ENCODE measurements around the gene ATP8A2. TPM values are rescaled to one million over a fixed set of nuclear protein-coding genes. Genes with fewer than 3 reads are reported as not detected.

Gene ATP8A2
- total RNA-seq, 1 donor from 2014 or later, result 0.13 TPM

- no peak for DNase-seq (ENCODE audit: low read depth in 2 of 2)
These were observed 638.9 kb downstream of the ATP8A2 start for GRCh38 chr13:26010487-26011207.

- no peak for DNase-seq (ENCODE audit: low read depth in 2 of 2)
These were observed 639.4 kb downstream of the ATP8A2 start for GRCh38 chr13:26011208-26011573.

- peak in 1 of 2 donors; percentile 17 for DNase-seq (ENCODE audit: low read depth in 2 of 2)
These were observed 640.4 kb downstream of the ATP8A2 start for GRCh38 chr13:26011996-26012821.

GRCh38 chr13:26012995-26013394 lies 641.2 kb downstream of the ATP8A2 start:
- no peak for DNase-seq (ENCODE audit: low read depth in 2 of 2)

GRCh38 chr13:26015271-26016125 lies 643.7 kb downstream of the ATP8A2 start:
- DNase-seq (ENCODE audit: low read depth in 2 of 2), result peak in 1 of 2 donors; percentile 35

GRCh38 chr13:26016189-26016588 lies 644.4 kb downstream of the ATP8A2 start:
- no peak for DNase-seq (ENCODE audit: low read depth in 2 of 2)

- no peak for DNase-seq (ENCODE audit: low read depth in 2 of 2)
These were observed 645.6 kb downstream of the ATP8A2 start for GRCh38 chr13:26017196-26017921.

GRCh38 chr13:26017932-26018665 lies 646.3 kb downstream of the ATP8A2 start:
- DNase-seq (ENCODE audit: low read depth in 2 of 2), result peak in 1 of 2 donors; percentile 55

- peak in 1 of 2 donors; percentile 22 for DNase-seq (ENCODE audit: low read depth in 2 of 2)
These were observed 647.5 kb downstream of the ATP8A2 start for GRCh38 chr13:26019251-26019650.

GRCh38 chr13:26019881-26020870 lies 648.4 kb downstream of the ATP8A2 start:
- peak in 1 of 2 donors; percentile 82 for DNase-seq (ENCODE audit: low read depth in 2 of 2)

GRCh38 chr13:26020891-26021290 lies 649.1 kb downstream of the ATP8A2 start:
- no peak for DNase-seq (ENCODE audit: low read depth in 2 of 2)

GRCh38 chr13:26021516-26021915 lies 649.7 kb downstream of the ATP8A2 start:
- DNase-seq (ENCODE audit: low read depth in 2 of 2), result no peak

- no peak for DNase-seq (ENCODE audit: low read depth in 2 of 2)
These were observed 650.2 kb downstream of the ATP8A2 start for GRCh38 chr13:26021956-26022355.

- DNase-seq (ENCODE audit: low read depth in 2 of 2), result peak in 1 of 2 donors; percentile 57
These were observed 650.9 kb downstream of the ATP8A2 start for GRCh38 chr13:26022538-26023292.

GRCh38 chr13:26024558-26024957 lies 652.8 kb downstream of the ATP8A2 start:
- DNase-seq (ENCODE audit: low read depth in 2 of 2), result peak in 1 of 2 donors; percentile 34

- DNase-seq (ENCODE audit: low read depth in 2 of 2), result no peak
These were observed 653.4 kb downstream of the ATP8A2 start for GRCh38 chr13:26025196-26025595.

- no peak for DNase-seq (ENCODE audit: low read depth in 2 of 2)
These were observed 654.0 kb downstream of the ATP8A2 start for GRCh38 chr13:26025771-26026170.

- DNase-seq (ENCODE audit: low read depth in 2 of 2), result no peak
These were observed 654.4 kb downstream of the ATP8A2 start for GRCh38 chr13:26026211-26026610.

Data from dermis microvascular lymphatic vessel endothelial cell (primary cell).